ENCODE data around the gene CASP6.

Gene CASP6

GRCh38 chr4:109698656-109699055 lies 4.6 kb downstream of the CASP6 start:
- Histone ChIP-seq H3K36me3 (ENCODE audit: control insufficient read depth in 1 of 2, insufficient read depth in 2 of 2, low read depth in 1 of 2, low read length in 2 of 2) (peaks cover 17 to 21% of the 10 kb centered on the region in 2 experiments), H4K8ac (ENCODE audit: low read length) (no peak overlapping the region), H4K91ac (ENCODE audit: low read length) (no peak overlapping the region), H2BK120ac (ENCODE audit: low read depth, low read length) (no peak overlapping the region), H3K9me3 (ENCODE audit: control insufficient read depth, low read length) (no peaks in the 10 kb centered on the region), H3K4me2 (ENCODE audit: low read length, poor library complexity, severe bottlenecking) (no peak overlapping the region), H3K4me1 (ENCODE audit: control insufficient read depth, insufficient read depth, low read depth, low read length) (peaks cover 9% of the 10 kb centered on the region), H2AK5ac (ENCODE audit: low read length, severe bottlenecking) (no peak overlapping the region), H3K18ac (ENCODE audit: low read depth in 1 of 2, low read length in 2 of 2) (no peak overlapping the region), H2BK5ac (ENCODE audit: low read depth, low read length, poor library complexity, severe bottlenecking) (no peak overlapping the region), H3K23ac (ENCODE audit: low read length in 2 of 2) (no peak overlapping the region), H3K27ac (ENCODE audit: low read length, poor library complexity, severe bottlenecking) (no peak overlapping the region), H3K4me3 (ENCODE audit: insufficient read depth in 1 of 2, low read depth in 1 of 2, low read length in 2 of 2) (no peak overlapping the region), H2AFZ (ENCODE audit: low read depth, low read length) (no peak overlapping the region), H3K4ac (ENCODE audit: low read depth in 1 of 2, low read length in 2 of 2) (no peak overlapping the region), H2BK15ac (ENCODE audit: low read depth, poor library complexity, severe bottlenecking) (no peak overlapping the region), H3K27me3 (ENCODE audit: control insufficient read depth in 1 of 2, insufficient read depth in 1 of 2, low read length in 2 of 2) (no peaks in the 10 kb centered on the region), H3K9ac (ENCODE audit: low read length) (no peak overlapping the region), H2BK12ac (ENCODE audit: low read length in 2 of 2) (no peak overlapping the region), H3K79me1 (replicated peaks; ENCODE audit: low read length, poor library complexity, severe bottlenecking) (peaks cover 28% of the 10 kb centered on the region), H3K14ac (ENCODE audit: low read length in 2 of 2) (no peak overlapping the region)
- 100% methylated on average over 1 of the region's 1 CpG for WGBS
- no peak for DNase-seq

- H2BK12ac ChIP-seq (ENCODE audit: low read length in 2 of 2): no peak overlapping the region
- no peak overlapping the region for H3K9ac ChIP-seq (ENCODE audit: low read length)
- H3K4me1 ChIP-seq (ENCODE audit: control insufficient read depth, insufficient read depth, low read depth, low read length): no peaks in the 10 kb centered on the region
- no peaks in the 10 kb centered on the region for H3K27me3 ChIP-seq (ENCODE audit: control insufficient read depth in 1 of 2, insufficient read depth in 1 of 2, low read length in 2 of 2)
- H3K79me1 ChIP-seq (replicated peaks; ENCODE audit: low read length, poor library complexity, severe bottlenecking): peaks cover 28% of the 10 kb centered on the region
- peaks cover 34 to 66% of the 10 kb centered on the region in 2 experiments for H3K36me3 ChIP-seq (ENCODE audit: control insufficient read depth in 1 of 2, insufficient read depth in 2 of 2, low read depth in 1 of 2, low read length in 2 of 2)
- H2AK5ac ChIP-seq (ENCODE audit: low read length, severe bottlenecking): no peak overlapping the region
- 100% methylated on average over 1 of the region's 1 CpG for WGBS
- H3K4me3 ChIP-seq (ENCODE audit: insufficient read depth in 1 of 2, low read depth in 1 of 2, low read length in 2 of 2): no peak overlapping the region
- no peak overlapping the region for H4K91ac ChIP-seq (ENCODE audit: low read length)
- no peaks in the 10 kb centered on the region for H3K9me3 ChIP-seq (ENCODE audit: control insufficient read depth, low read length)
- H2AFZ ChIP-seq (ENCODE audit: low read depth, low read length): no peak overlapping the region
- no peak overlapping the region for H3K4ac ChIP-seq (ENCODE audit: low read depth in 1 of 2, low read length in 2 of 2)
- H3K18ac ChIP-seq (ENCODE audit: low read depth in 1 of 2, low read length in 2 of 2): no peak overlapping the region
- no peak overlapping the region for H2BK15ac ChIP-seq (ENCODE audit: low read depth, poor library complexity, severe bottlenecking)
- H2BK120ac ChIP-seq (ENCODE audit: low read depth, low read length): no peak overlapping the region
- no peak overlapping the region for H3K23ac ChIP-seq (ENCODE audit: low read length in 2 of 2)
- no peak overlapping the region for H3K27ac ChIP-seq (ENCODE audit: low read length, poor library complexity, severe bottlenecking)
- DNase-seq: no peak
- no peak overlapping the region for H3K14ac ChIP-seq (ENCODE audit: low read length in 2 of 2)
- H2BK5ac ChIP-seq (ENCODE audit: low read depth, low read length, poor library complexity, severe bottlenecking): no peak overlapping the region
- no peak overlapping the region for H4K8ac ChIP-seq (ENCODE audit: low read length)
- no peak overlapping the region for H3K4me2 ChIP-seq (ENCODE audit: low read length, poor library complexity, severe bottlenecking)
Observed at GRCh38 chr4:109691411-109691920, 11.8 kb downstream of the CASP6 start.

- Histone ChIP-seq H3K27me3 (ENCODE audit: control insufficient read depth in 1 of 2, insufficient read depth in 1 of 2, low read length in 2 of 2) (no peaks in the 10 kb centered on the region), H3K79me1 (replicated peaks; ENCODE audit: low read length, poor library complexity, severe bottlenecking) (peaks cover 25% of the 10 kb centered on the region), H2BK15ac (ENCODE audit: low read depth, poor library complexity, severe bottlenecking) (no peak overlapping the region), H2BK120ac (ENCODE audit: low read depth, low read length) (no peak overlapping the region), H3K4ac (ENCODE audit: low read depth in 1 of 2, low read length in 2 of 2) (no peak overlapping the region), H3K27ac (ENCODE audit: low read length, poor library complexity, severe bottlenecking) (no peak overlapping the region), H2BK5ac (ENCODE audit: low read depth, low read length, poor library complexity, severe bottlenecking) (no peak overlapping the region), H3K18ac (ENCODE audit: low read depth in 1 of 2, low read length in 2 of 2) (no peak overlapping the region), H3K4me3 (ENCODE audit: insufficient read depth in 1 of 2, low read depth in 1 of 2, low read length in 2 of 2) (no peak overlapping the region), H2AK5ac (ENCODE audit: low read length, severe bottlenecking) (no peak overlapping the region), H3K4me2 (ENCODE audit: low read length, poor library complexity, severe bottlenecking) (no peak overlapping the region), H2AFZ (ENCODE audit: low read depth, low read length) (no peak overlapping the region), H3K4me1 (ENCODE audit: control insufficient read depth, insufficient read depth, low read depth, low read length) (no peaks in the 10 kb centered on the region), H3K36me3 (ENCODE audit: control insufficient read depth in 1 of 2, insufficient read depth in 2 of 2, low read depth in 1 of 2, low read length in 2 of 2) (peaks cover 34 to 67% of the 10 kb centered on the region in 2 experiments), H3K9ac (ENCODE audit: low read length) (no peak overlapping the region), H3K14ac (ENCODE audit: low read length in 2 of 2) (no peak overlapping the region), H2BK12ac (ENCODE audit: low read length in 2 of 2) (no peak overlapping the region), H3K9me3 (ENCODE audit: control insufficient read depth, low read length) (no peaks in the 10 kb centered on the region), H4K91ac (ENCODE audit: low read length) (no peak overlapping the region), H3K23ac (ENCODE audit: low read length in 2 of 2) (no peak overlapping the region), H4K8ac (ENCODE audit: low read length) (no peak overlapping the region)
- WGBS: 96% methylated on average over 5 of the region's 6 CpGs
- no peak for DNase-seq
Observed at GRCh38 chr4:109690690-109691410, 12.4 kb downstream of the CASP6 start.

GRCh38 chr4:109684727-109685126 lies 18.5 kb downstream of the CASP6 start:
- H3K27ac ChIP-seq (ENCODE audit: low read length, poor library complexity, severe bottlenecking): no peak overlapping the region
- H3K4me3 ChIP-seq (ENCODE audit: insufficient read depth in 1 of 2, low read depth in 1 of 2, low read length in 2 of 2): no peak overlapping the region
- no peak overlapping the region for H2BK12ac ChIP-seq (ENCODE audit: low read length in 2 of 2)
- H4K8ac ChIP-seq (ENCODE audit: low read length): no peak overlapping the region
- peaks cover 3% of the 10 kb centered on the region for H3K79me1 ChIP-seq (replicated peaks; ENCODE audit: low read length, poor library complexity, severe bottlenecking)
- H3K9me3 ChIP-seq (ENCODE audit: control insufficient read depth, low read length): no peaks in the 10 kb centered on the region
- H2BK15ac ChIP-seq (ENCODE audit: low read depth, poor library complexity, severe bottlenecking): no peak overlapping the region
- no peak overlapping the region for H3K23ac ChIP-seq (ENCODE audit: low read length in 2 of 2)
- H2BK5ac ChIP-seq (ENCODE audit: low read depth, low read length, poor library complexity, severe bottlenecking): no peak overlapping the region
- no peak overlapping the region for H4K91ac ChIP-seq (ENCODE audit: low read length)
- H3K9ac ChIP-seq (ENCODE audit: low read length): no peak overlapping the region
- no peak overlapping the region for H3K18ac ChIP-seq (ENCODE audit: low read depth in 1 of 2, low read length in 2 of 2)
- no peak overlapping the region for H3K14ac ChIP-seq (ENCODE audit: low read length in 2 of 2)
- no peak overlapping the region for H3K4ac ChIP-seq (ENCODE audit: low read depth in 1 of 2, low read length in 2 of 2)
- H3K4me2 ChIP-seq (ENCODE audit: low read length, poor library complexity, severe bottlenecking): no peak overlapping the region
- no peak overlapping the region for H2AK5ac ChIP-seq (ENCODE audit: low read length, severe bottlenecking)
- DNase-seq: no peak
- no peaks in the 10 kb centered on the region for H3K27me3 ChIP-seq (ENCODE audit: control insufficient read depth in 1 of 2, insufficient read depth in 1 of 2, low read length in 2 of 2)
- peaks cover 6 to 52% of the 10 kb centered on the region in 2 experiments for H3K36me3 ChIP-seq (ENCODE audit: control insufficient read depth in 1 of 2, insufficient read depth in 2 of 2, low read depth in 1 of 2, low read length in 2 of 2)
- no peak overlapping the region for H2AFZ ChIP-seq (ENCODE audit: low read depth, low read length)
- no peak overlapping the region for H2BK120ac ChIP-seq (ENCODE audit: low read depth, low read length)
- no peaks in the 10 kb centered on the region for H3K4me1 ChIP-seq (ENCODE audit: control insufficient read depth, insufficient read depth, low read depth, low read length)

Measured in mesenchymal stem cell (in vitro differentiated cells and primary cell).